Cortex of kidney (tissue), 1 donor: ENCODE results near the gene COQ10A.
"Not testable (repeated sequence)": the region's sequence is repeated elsewhere in the genome, so short reads cannot be mapped to it uniquely, and the experiment has no call there.

Experiments used
- DNase-seq: peaks from one replicate; lab custom pipeline; 2025; lab: John Stamatoyannopoulos, UW

COQ10A gene

GRCh38 chr12:56280849-56281248 is 14.1 kb downstream of the COQ10A start:
- no peak for DNase-seq

GRCh38 chr12:56282030-56282429 is 15.3 kb downstream of the COQ10A start:
- DNase-seq = no peak

GRCh38 chr12:56282579-56282978 is 15.8 kb downstream of the COQ10A start:
- no peak for DNase-seq

- DNase-seq = not testable (repeated sequence)
These were observed 17.5 kb downstream of the COQ10A start for GRCh38 chr12:56284263-56284662.

GRCh38 chr12:56286044-56286830 is 19.5 kb downstream of the COQ10A start:
- DNase-seq = no peak

GRCh38 chr12:56288705-56289387 is 22.1 kb downstream of the COQ10A start:
- DNase-seq = no peak

GRCh38 chr12:56293795-56294194 is 27.1 kb downstream of the COQ10A start:
- no peak for DNase-seq

- DNase-seq = no peak
These were observed 29.6 kb downstream of the COQ10A start for GRCh38 chr12:56296295-56296694.

- DNase-seq = no peak
These were observed 30.7 kb downstream of the COQ10A start for GRCh38 chr12:56297400-56297799.

GRCh38 chr12:56298828-56299227 is 32.1 kb downstream of the COQ10A start:
- DNase-seq = no peak

GRCh38 chr12:56299308-56299852 is 32.6 kb downstream of the COQ10A start:
- no peak for DNase-seq

GRCh38 chr12:56299853-56300643 is 33.3 kb downstream of the COQ10A start, which contains the start of gene CS:
TSS of gene CS (minus strand) at chr12:56300330. CDS start at chr12:56300201, 129 bp downstream.
- peak; percentile 54 for DNase-seq

- DNase-seq = no peak
These were observed 34.1 kb downstream of the COQ10A start for GRCh38 chr12:56300644-56301464.

- no peak for DNase-seq
These were observed 37.5 kb downstream of the COQ10A start for GRCh38 chr12:56304276-56304675.

GRCh38 chr12:56304872-56305590 is 38.3 kb downstream of the COQ10A start:
- no peak for DNase-seq

- no peak for DNase-seq
These were observed 40.7 kb downstream of the COQ10A start for GRCh38 chr12:56307221-56307965.

GRCh38 chr12:56308714-56309113 is 42.0 kb downstream of the COQ10A start:
- no peak for DNase-seq

- DNase-seq = no peak
These were observed 44.3 kb downstream of the COQ10A start for GRCh38 chr12:56311003-56311402.

GRCh38 chr12:56315249-56315621 is 48.5 kb downstream of the COQ10A start:
- DNase-seq = no peak
